Ishikawa (cell line): Measurements from ENCODE around the gene TBC1D14.

Experiments used
- CEBPB ChIP-seq: IDR thresholded peaks from 2 replicates; pipeline ENCODE4 v1.6.1; 2012
- CREB1 ChIP-seq: IDR thresholded peaks from 2 replicates; pipeline ENCODE4 v1.6.1; 2012; ENCODE audit warnings: low read depth
- EGR1 ChIP-seq: IDR thresholded peaks from 2 replicates; pipeline ENCODE4 v1.6.1; 2012
- EP300 ChIP-seq: IDR thresholded peaks from 2 replicates; pipeline ENCODE4 v1.6.1; 2012; ENCODE audit warnings: borderline replicate concordance
- FOXM1 ChIP-seq: IDR thresholded peaks from 2 replicates; pipeline ENCODE4 v1.6.1; 2012; ENCODE audit warnings: low read depth, borderline replicate concordance
- MAX ChIP-seq: IDR thresholded peaks from 2 replicates; pipeline ENCODE4 v1.6.1; 2012
- NFIC ChIP-seq: IDR thresholded peaks from 2 replicates; pipeline ENCODE4 v1.6.1; 2012
- RAD21 ChIP-seq: IDR thresholded peaks from 2 replicates; pipeline ENCODE4 v1.6.1; 2012; ENCODE audit warnings: low read depth
- REST ChIP-seq: IDR thresholded peaks from 2 replicates; pipeline ENCODE4 v1.6.1; 2012; ENCODE audit warnings: low read depth, mild to moderate bottlenecking
- TAF1 ChIP-seq: IDR thresholded peaks from 2 replicates; pipeline ENCODE4 v1.6.1; 2012; ENCODE audit warnings: low read depth, mild to moderate bottlenecking
- TCF12 ChIP-seq: IDR thresholded peaks from 2 replicates; pipeline ENCODE4 v1.6.1; 2012; ENCODE audit warnings: low read depth
- TEAD4 ChIP-seq: IDR thresholded peaks from 2 replicates; pipeline ENCODE4 v1.6.1; 2012
- USF1 ChIP-seq: IDR thresholded peaks from 2 replicates; pipeline ENCODE4 v1.6.1; 2012
- YY1 ChIP-seq: IDR thresholded peaks from 2 replicates; pipeline ENCODE4 v1.6.1; 2012; ENCODE audit warnings: low read depth
- ZBTB7A ChIP-seq: IDR thresholded peaks from 2 replicates; pipeline ENCODE4 v1.6.1; 2012; ENCODE audit warnings: low read depth

Gene TBC1D14

GRCh38 chr4:6915041-6916005 lies 5.7 kb downstream of the TBC1D14 start:
- TF ChIP-seq EGR1 (no peak), CEBPB (no peak), RAD21 (no peak), USF1 (no peak), TEAD4 (no peak), YY1 (no peak), ZBTB7A (no peak), NFIC (no peak), EP300 (no peak), MAX (no peak), REST (no peak), TCF12 (no peak), CREB1 (no peak), FOXM1 (no peak)

DNA sequence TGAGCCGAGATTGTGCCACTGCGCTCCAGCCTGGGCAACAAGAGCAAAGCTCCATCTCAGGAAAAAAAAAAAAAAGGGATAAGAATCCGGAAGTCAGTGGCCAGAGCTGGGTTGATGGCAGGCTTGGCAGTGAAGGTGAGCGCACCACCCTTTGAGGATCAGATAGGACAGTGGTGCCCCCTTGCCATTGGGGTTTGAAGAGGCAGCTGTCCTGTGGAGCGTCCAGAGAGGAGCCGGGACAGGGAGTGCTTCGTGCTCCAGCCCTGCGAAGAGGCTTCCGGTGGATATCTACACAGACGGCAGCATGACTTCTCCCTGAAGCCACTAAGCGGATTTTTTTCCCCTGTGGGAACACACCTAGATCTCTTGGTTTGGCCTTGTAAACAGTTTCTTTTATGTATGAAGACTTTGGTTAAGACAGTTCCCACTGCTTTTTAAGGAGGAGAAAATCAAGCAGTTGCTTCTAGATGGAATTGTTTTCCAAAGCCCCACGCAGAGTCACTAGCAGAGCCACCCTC lies 6.5 kb downstream of the TBC1D14 start:
- no peak for TF ChIP-seq NFIC
- no peak for TF ChIP-seq ZBTB7A
- no peak for TF ChIP-seq CREB1
- no peak for TF ChIP-seq TCF12
- no peak for TF ChIP-seq YY1
- TF ChIP-seq FOXM1: no peak
- TF ChIP-seq CEBPB: no peak
- TF ChIP-seq TEAD4: no peak
- no peak for TF ChIP-seq MAX
- TF ChIP-seq RAD21: no peak
- TF ChIP-seq USF1: no peak
- no peak for TF ChIP-seq EP300
- TF ChIP-seq REST: no peak

- TF ChIP-seq TEAD4: 0 out of 2 replicates have a peak, but pooled peaks have one; percentile 3
- TF ChIP-seq NFIC: no peak
Measured at GRCh38 chr4:6916587-6917460, 7.2 kb downstream of the TBC1D14 start.

DNA sequence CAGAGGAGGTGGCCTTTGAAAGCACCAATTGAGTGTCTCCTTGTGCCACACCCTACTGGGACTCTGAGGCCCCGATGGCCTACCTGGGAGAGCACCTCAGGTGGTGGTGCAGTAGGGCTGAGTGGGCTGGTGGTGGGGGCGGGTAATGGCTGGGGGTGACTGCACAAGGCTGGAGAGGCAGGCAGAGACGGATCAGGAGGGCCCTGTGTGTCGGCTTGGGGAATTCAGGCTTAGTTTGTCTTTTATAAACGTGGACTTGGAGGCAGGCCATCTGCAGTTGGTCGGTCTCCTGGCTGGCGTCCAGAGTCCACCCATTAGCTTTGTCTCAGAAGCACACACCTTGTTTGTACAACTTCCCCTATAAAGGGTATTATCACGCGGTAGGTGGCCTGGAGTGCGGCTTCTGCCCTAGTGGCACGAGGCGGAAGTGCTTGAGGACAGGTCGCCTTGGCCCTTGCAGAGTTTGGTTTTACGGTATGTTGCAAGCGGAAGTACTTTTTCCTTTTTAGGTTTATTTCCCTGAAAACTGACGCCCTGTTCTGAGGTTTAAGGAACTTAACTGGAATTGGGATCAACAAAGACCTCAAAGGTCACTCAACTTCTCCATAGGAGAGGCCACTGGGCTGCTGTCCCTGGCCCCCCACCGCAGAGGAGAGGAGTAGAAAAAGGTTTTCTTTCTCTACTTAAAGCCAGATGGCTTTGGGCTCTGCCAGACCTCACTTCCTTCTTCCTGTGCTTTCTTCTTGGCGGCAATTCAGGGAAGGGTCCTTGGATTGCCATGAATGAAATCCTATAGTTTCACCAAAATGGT lies 8.0 kb downstream of the TBC1D14 start:
- TF ChIP-seq EP300 (no peak), EGR1 (no peak), RAD21 (no peak), REST (no peak), ZBTB7A (no peak; the same call in 1 of the 2 replicates), CREB1 (no peak), FOXM1 (peak; percentile 45; the same call in 1 of the 2 replicates), USF1 (0 out of 2 replicates have a peak, but pooled peaks have one; percentile 40), YY1 (peak; percentile 35; the same call in 1 of the 2 replicates), MAX (peak; percentile 98), TCF12 (peak; percentile 77), NFIC (peak; percentile 96), TEAD4 (peak; percentile 66), TAF1 (no peak), CEBPB (peak; percentile 75)
